GM21786 (cell line): ENCODE data around the gene GJB2.
A peak's percentile ranks its signal among the peaks of the same experiment; 100 is the strongest.

Experiments
- ATAC-seq: cut with Tn5 transposase; IDR thresholded peaks from one replicate; pipeline ENCODE4 v1.9.1; 2021; ENCODE audit not compliant: unreplicated experiment

The GJB2 gene

DNA sequence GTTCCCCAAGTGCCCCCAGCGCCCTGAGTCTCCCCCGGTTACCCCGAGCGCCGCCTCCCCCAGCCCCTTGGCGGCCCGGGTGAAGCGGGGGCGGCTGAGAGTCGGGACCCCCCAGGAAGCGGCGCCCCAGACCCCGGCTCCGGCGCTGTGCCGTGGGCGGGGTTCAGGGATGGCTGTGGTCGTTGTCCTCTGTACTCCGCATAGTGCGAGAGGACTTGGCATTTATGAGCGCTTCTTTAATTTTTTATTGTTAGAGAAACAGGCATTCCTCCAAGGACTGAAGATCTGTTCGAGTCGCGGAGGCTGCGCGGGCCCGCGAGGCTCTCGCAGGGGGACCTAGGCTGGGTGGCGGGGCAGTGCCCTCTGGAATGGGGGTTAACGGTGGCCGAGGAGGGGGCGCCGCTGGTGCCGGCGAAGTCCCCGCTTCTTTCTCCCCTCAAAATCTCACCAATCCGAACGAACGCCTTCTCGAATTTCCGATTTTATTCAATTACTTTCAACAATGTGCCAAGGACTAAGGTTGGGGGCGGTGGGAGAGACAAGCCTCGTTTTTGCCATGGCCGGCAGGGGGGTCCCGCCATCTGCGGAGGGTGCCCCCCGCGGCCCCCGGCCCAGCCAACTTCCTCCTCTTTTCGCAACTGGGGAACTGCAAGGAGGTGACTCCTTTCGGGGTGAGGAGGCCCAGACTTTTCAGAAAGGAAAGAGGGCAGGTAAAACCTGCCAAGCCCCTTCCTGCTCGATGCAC, 596 bp upstream of the GJB2 start:
- no peak for ATAC-seq

DNA sequence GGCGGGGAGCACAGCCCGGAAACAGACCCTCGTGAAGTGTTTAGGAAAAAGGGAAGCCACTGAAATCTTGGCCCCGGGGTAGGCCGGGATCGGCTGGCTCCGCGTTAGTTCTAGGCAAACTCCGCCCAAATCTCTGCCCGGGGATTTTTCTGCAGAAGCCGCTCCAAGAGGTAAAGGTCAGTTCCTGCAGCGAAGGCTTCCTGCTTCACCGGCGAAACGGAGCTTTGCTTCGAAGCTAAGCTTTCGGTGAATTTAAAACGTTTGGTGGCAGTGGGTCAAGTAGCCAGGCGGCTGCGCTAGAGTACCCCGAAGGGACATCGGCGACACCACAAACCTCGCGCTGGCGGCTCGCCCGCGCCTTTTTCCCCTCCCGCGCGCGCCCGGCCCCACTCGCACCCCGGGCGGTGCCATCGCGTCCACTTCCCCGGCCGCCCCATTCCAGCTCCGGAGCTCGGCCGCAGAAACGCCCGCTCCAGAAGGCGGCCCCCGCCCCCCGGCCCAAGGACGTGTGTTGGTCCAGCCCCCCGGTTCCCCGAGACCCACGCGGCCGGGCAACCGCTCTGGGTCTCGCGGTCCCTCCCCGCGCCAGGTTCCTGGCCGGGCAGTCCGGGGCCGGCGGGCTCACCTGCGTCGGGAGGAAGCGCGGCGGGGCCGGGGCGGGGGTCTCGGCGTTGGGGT, 441 bp downstream of the GJB2 start:
- no peak for ATAC-seq

DNA sequence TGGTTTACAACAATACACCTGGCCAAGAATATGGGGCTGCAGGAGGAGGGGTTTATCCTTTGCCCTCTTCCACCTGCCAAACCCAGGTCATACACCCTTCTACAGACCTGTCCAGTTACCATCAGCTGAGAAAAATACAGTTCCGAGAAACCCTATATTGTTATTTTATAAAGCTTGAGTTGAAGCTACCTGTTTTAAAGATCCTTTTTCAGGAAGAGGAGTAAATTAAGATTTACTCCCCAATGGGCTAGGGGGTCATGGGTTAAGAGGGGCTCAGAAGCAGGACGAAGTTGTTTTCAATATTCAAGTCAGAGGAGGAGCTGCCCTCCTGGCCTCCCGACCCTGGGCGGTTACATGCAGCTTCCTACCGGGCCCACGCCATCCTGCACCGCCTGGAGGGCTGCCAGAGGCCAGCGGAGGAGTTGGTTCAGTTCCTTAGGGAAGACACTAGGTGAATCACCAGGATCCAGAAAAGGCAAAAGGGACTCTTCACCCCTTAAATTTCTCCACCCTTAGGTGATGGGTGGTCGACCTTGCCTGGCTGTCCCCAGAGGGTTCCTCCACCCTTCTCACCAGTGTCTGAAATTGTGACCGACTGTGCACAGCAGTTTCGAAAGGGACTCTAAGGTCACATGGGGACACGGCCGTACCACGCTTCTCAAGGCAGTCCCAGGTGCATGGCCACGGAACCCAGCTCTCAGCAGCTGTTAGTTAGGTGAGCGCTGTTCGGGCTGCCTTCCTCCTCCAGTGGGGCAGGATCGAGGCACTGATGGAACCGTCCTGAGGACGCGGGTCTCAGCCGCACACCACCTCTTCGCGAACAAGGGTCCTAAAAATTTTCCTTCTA, 1.2 kb downstream of the GJB2 start:
- ATAC-seq = no peak

DNA sequence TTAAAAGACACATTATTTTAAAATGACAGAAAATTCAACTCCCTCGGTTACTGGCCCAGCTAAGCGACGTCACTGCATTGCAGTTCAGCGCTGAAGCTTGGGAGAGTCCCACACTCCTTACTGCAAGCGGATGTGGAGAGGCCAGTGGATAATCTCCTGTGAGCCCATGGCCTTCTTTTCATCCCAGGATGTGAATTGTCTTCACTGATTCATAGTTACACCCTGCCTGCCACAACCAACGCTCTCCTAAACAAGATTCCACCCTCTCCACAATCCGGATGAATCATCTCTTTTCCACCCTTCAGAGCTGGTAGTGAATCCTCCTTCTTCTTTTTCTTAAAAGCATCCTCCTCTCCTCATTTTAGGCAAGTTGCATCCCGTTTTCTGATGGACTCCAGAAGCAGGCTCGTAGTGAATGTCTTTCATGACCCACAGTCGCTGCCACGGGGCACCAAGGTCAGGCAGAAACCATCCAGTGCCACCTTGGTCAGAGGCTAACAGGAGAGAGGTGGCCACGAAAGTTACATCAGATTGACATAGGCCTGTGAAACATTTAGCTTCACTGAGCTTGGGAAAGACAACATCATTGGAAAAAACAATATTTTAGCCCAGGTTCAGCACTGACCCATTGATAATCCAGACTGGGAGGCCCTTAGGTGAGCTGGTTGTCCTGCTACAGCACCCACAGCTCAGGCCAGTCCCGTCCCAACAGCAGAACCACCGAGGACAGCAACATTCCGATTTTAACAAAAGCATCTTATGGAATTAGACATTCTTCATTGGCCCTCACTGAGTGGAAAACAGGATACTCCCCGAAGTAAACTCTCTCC, 2.0 kb downstream of the GJB2 start:
- ATAC-seq = no peak

DNA sequence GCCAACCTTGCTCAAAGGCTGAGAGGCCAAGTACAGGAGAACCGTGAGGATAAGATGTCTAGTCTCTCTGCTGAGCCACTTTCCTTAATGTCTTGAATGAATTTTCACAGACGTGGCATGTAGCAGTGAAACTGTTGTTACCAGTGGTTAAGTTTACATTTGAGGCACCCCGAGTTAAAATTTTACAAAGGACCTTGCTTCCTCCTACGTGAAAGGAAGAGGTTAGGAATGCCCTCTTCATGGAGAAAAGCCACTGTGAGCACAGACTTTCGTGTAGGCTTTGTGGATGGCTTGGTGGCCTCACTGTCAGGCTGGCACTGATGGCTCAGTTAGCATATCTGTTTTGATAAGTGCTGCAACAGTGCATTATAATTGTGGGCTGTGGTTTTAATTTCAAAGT, 2.7 kb downstream of the GJB2 start:
- no peak for ATAC-seq

DNA sequence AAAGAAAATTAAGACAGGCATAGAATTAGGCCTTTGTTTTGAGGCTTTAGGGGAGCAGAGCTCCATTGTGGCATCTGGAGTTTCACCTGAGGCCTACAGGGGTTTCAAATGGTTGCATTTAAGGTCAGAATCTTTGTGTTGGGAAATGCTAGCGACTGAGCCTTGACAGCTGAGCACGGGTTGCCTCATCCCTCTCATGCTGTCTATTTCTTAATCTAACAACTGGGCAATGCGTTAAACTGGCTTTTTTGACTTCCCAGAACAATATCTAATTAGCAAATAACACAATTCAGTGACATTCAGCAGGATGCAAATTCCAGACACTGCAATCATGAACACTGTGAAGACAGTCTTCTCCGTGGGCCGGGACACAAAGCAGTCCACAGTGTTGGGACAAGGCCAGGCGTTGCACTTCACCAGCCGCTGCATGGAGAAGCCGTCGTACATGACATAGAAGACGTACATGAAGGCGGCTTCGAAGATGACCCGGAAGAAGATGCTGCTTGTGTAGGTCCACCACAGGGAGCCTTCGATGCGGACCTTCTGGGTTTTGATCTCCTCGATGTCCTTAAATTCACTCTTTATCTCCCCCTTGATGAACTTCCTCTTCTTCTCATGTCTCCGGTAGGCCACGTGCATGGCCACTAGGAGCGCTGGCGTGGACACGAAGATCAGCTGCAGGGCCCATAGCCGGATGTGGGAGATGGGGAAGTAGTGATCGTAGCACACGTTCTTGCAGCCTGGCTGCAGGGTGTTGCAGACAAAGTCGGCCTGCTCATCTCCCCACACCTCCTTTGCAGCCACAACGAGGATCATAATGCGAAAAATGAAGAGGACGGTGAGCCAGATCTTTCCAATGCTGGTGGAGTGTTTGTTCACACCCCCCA, 3.8 kb downstream of the GJB2 start:
- ATAC-seq = no peak

DNA sequence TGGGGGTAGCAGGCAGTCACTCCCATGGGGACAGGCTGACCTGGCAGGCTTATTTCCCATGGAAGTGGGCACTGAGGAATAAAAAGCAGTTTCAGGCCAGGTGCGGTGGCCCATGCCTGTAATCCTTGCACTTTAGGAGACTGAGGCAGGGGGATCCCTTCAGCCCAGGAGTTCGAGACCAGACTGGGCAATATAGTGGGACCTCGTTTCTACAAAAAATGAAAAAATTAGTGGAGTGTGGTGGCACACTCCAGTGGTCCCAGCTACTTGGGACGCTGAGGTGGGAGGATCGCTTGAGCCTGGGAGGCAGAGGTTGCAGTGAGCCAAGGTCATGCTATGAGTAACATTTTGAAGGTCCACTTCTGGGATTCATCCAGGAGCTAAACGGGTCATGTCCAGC, 6.0 kb downstream of the GJB2 start:
- no peak for ATAC-seq

DNA sequence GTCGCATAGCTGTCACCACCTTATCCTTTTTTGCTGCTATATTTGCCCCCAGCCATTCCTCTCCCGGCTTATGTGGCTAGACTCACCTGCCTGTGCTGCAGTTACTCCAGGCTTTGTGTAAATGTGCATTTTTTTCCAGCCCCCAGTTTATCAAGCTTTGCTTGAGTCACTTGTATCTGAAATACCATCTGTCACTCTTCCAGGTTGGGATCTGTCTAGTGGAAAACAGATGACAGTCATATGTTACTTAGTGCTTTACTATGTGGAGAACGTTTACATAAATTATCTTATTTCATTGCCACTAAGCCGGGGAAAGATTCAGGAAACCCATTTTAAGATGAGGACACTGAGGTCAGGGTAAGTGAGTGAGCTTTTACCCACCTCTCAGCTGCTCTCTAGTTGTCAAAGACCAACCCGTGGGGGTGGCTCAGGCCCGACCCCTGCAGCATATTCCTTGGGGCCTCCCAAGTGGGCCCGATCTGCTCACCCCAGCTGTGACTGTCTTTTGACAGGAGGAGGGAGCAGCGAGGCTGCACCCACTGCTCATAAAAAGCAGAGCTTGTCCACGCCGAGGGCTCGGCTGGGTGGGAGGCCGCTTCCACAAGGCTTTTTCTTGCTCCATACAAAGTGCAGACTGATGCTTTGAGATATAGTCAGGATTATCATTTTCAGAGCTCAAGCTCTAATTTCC, 7.2 kb downstream of the GJB2 start:
- no peak for ATAC-seq

DNA sequence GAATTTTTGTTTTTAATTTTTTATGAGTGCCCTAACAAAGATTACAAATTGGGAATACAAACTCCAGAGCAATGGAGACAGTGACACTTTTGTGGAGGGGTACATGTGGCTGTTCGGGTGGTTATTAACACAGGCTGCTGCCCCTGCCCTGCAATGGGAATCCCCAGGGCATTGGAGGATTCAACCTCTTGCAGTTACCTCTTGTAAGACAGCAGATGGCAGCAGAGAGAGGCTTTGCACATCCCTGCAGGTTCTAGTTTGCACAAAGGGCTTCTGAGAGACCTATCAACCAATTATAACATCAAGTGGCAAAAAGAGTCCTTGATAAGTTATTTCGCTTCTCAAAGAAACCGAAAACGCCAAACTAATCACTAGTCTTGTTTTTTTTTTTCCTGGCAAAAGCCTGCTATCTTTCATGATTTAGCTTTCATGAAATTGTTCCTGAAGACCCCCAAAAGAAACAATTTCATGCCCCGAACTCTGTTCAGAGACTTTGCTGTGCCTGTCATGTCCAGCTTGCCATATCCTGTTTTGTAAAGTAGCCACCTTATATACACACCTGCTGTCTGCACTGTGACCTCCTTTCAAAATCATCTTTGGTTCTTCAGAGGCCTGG, 10.4 kb downstream of the GJB2 start:
- ATAC-seq = peak; percentile 88

DNA sequence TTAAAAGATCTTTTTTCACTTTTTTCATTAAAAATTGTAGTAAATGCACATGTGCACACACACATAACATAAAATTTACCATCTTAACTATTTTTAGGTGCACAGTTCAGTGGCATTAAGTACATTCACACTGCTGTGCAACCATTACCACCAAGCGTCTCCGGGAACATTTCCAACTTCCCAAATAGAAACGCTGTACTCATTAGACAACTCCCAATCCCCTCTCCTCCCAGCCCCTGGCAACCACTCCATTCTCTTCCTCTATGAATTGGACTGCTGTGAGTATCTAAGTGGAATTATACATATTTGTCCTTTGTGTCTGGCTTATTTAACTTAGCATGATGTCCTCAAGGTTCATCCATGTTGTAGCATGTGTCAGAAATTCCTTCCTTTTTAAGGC, 11.6 kb downstream of the GJB2 start:
- ATAC-seq = no peak

DNA sequence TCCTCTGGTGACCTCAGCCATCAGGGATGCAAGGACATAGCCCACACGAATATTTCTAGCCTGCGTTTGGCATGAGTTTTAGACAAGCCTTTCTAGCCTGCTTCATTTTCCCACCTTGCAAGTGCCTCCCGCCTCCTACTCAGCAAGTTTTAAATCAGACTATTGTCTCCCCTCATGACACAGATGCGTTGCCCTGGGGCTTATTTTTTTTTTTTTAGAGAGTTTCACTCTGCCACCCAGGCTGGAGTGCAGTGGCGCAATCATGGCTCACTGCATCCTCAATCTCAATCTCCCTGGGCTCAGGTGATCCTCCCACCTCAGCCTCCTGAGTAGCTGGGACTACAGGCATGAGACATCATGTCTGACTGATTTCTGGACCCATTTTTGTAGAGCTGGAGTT, 14.6 kb downstream of the GJB2 start:
- no peak for ATAC-seq

DNA sequence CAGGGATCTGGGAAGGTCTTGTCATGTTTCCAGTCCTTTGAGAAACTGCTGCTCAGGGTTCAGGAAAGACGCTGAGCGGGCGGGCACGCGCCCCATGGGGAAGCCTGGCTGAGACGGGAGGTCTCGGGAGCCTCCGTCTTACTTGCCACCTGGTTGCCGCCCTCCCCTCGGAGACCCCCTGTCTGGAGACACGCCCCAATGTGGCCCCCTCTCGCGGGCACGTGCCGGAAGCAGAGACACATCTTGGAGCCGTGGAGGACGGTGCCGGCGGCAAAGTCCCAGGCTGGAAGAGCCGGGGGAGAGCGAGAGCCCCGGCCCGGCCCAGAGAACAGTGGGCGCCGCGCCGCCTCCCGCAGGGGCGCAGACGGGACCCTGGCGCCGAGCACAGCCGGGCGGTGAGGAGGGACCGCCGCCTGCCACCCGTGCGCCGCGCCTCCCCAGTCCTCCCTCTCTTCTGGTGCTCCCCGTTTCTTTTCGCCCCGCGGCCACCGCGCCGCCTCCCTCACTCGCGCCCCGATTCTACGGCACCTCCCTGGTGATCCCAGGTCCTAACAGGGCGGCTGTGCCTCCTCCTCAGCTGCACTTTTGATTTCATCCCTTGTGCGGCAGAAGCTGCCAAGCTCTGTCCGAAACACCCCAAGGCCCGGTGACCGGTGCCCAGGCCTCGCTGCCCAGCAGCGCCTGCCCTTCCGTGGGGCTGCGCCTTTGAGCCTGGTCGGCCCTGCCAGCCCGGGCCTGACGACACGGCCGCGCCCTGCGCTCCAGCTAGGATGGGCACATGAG, 15.5 kb downstream of the GJB2 start:
- ATAC-seq = no peak

DNA sequence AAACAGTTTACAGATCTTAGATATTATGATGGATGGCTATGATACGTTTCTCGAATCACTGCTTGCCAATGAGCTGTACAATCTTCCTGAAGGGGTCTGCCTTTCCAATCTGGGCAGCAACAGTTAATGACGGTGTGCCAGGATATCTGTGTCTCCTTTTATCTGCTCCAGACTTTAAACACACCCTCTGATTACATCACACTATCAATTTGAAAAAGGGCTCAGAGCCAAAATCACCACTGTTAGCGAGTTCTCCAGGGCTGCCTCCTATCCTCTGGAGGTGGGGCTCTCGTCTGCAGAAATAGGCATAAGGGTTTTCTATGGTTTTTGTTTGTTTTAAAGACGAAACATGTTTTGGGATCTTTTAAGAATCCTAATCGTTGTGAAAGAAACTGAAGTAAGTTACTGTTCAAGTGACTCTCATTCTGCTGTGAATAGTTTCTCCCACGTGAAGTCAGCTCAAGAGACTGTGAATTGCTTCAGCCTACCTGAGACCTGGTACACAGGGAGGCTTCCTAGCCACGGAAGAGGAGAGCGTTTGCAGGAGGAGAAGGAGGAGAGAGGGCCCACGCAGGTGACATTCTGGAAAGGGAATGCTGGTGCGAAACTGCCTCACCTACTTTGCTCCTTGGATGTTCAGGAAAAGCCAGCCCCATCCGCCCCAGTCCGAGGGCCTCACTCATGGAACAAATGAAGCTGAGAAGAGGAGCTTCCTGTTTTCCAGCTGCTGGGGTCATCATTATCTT, 16.7 kb downstream of the GJB2 start:
- no peak for ATAC-seq

DNA sequence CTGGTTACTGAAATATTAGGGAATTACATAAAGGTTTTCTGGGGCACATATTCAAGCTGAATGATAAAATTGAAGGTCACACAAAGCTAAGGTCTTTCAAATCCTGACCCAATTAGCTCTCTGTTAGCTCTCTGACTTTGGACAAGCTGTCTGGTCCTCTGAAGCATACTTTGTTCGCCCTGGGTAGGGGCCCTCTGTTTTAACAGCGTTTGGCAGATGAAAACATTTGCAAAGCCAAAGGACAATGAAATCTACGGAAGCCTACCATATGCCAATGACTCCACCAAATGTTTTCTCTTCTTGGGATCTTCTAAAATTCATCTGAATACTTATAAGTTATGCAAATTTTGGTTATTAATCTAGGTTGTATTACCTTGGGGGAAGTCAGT, 17.3 kb downstream of the GJB2 start:
- no peak for ATAC-seq

DNA sequence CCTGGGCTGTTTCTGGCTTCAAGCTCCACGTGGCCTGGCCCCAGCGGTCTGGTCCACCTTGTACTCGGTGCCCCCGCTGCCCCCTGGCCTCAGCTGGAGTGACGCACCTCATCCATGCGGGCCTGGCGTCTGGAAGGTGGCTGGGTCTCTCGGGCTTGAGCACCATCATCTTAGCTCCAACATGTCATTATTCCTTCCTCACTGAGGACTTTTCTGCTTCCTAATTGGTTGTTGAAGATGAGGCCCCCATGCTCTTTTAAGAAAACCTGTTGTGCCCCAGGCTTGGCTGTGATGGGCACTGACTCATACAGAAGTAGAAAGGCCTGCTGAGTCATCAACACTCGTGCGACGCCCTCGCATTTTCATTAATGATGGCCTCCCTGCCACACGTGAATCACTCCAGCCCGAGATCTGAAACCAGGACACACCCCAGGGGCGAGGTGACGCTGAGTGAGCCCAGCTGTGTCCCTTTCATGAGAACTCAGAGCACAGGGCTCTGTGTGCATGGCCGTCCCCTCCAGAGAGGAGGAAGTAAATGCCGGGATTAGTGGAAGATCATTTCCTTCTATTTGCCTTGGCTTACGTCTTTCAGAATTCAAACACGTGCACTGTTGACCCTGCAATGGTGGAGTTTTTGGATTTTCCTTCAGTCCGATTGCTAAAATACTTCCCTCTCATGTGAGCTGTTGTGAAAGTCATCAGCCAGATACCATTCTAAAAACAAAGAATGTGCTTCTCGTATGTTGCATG, 17.9 kb downstream of the GJB2 start:
- ATAC-seq = peak; percentile 92

DNA sequence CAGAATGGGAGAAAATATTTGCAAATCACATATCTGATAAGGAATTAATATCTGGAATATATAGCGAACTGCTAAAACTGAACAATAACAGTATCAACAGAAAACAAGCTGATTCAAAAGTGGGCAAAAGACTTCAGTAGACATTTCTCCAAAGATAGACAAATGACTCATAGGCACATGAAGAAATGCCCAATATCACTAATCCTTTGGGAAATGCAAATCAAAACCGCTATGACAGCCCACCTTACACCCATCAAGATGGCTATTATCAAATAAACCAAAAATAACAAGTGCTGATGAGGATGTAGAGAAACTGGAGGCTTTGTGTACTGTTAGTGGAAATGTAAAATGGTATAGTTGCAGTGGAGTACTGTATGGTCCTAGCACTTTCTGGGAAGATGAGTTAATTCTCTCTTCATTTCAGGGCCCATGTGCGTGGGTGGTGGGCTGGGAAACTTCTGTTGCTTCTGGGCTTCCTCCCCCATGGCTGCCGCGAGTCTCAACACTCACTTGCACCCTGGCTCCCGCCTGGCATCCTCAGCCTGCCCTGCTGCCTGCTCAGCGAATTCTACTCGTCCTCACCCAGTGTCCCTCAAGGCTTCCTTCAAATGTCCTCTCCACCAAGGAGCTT, 19.5 kb downstream of the GJB2 start:
- ATAC-seq = no peak
